Keratinocyte (primary cell): ENCODE data around the gene COL13A1. TPM values are rescaled to one million over a fixed set of nuclear protein-coding genes. Genes with fewer than 3 reads are reported as not detected.

Experiments
- DNase-seq: peaks from one replicate; pipeline ENCODE4 v3.0.0-alpha.2; 2011; ENCODE audit warnings: low read depth, missing footprints, low spot score
- FAIRE-seq: peaks from 2 replicates; lab custom pipeline; 2011; peaks lifted over from hg19 to GRCh38; lab: Jason Lieb, UNC
- H2AFZ ChIP-seq: 2 replicates; pipeline ENCODE4 v1.6.0; 2012; ENCODE audit warnings: low read length, control low read depth, inconsistent platforms; ENCODE audit not compliant: control insufficient read depth
- H3K27ac ChIP-seq: 2 replicates; pipeline ENCODE4 v1.5.1; 2011; ENCODE audit warnings: low read length; ENCODE audit not compliant: control insufficient read depth, insufficient read depth
- H3K27me3 ChIP-seq: 3 replicates; pipeline ENCODE4 v1.6.0; 2011; ENCODE audit warnings: low read length; ENCODE audit not compliant: control insufficient read depth, insufficient read depth; ENCODE audit errors: extremely low read depth
- H3K36me3 ChIP-seq, 2 experiments: 2 replicates in 1 of 2; 3 replicates in 1 of 2; pipeline ENCODE4 v1.5.1; 2011; ENCODE audit warnings: low read length in 2 of 2, mild to moderate bottlenecking in 1 of 2; ENCODE audit not compliant: control insufficient read depth in 2 of 2, insufficient read depth in 2 of 2; ENCODE audit errors: extremely low read depth in 1 of 2
- H3K4me1 ChIP-seq: 3 replicates; pipeline ENCODE4 v1.5.1; 2011; ENCODE audit warnings: low read length; ENCODE audit not compliant: control insufficient read depth, insufficient read depth; ENCODE audit errors: extremely low read depth
- H3K4me2 ChIP-seq: 3 replicates; pipeline ENCODE4 v1.6.0; 2011; ENCODE audit warnings: low read depth, low read length; ENCODE audit not compliant: control insufficient read depth, insufficient read depth; ENCODE audit errors: extremely low read depth
- H3K4me3 ChIP-seq, 3 experiments: fragments of 200-600 bp in 1 of 3; sonication (generic) in 1 of 3; 2 replicates in 2 of 3; 3 replicates in 1 of 3; pipeline ENCODE4 v1.5.1; 2011 to 2016; ENCODE audit warnings: low read length in 3 of 3, mild to moderate bottlenecking in 3 of 3, control low read depth in 2 of 3, inconsistent platforms in 1 of 3, low read depth in 1 of 3, mixed read lengths in 1 of 3, mixed run types in 1 of 3, moderate library complexity in 1 of 3; ENCODE audit not compliant: control insufficient read depth in 2 of 3, insufficient read depth in 2 of 3; ENCODE audit errors: extremely low read depth in 1 of 3
- H3K79me2 ChIP-seq: 2 replicates; pipeline ENCODE4 v1.6.0; 2012; ENCODE audit warnings: low read length; ENCODE audit not compliant: control insufficient read depth, insufficient read depth
- H3K9ac ChIP-seq: 3 replicates; pipeline ENCODE4 v1.6.0; 2011; ENCODE audit warnings: low read length; ENCODE audit not compliant: control insufficient read depth, insufficient read depth; ENCODE audit errors: extremely low read depth
- H3K9me1 ChIP-seq: 3 replicates; pipeline ENCODE4 v1.6.0; 2011; ENCODE audit warnings: low read length; ENCODE audit not compliant: control insufficient read depth, insufficient read depth; ENCODE audit errors: extremely low read depth
- H3K9me3 ChIP-seq: 2 replicates; pipeline ENCODE4 v1.5.1; 2012; ENCODE audit warnings: low read depth, low read length; ENCODE audit not compliant: control insufficient read depth
- H4K20me1 ChIP-seq: 3 replicates; pipeline ENCODE4 v1.6.0; 2011; ENCODE audit warnings: low read length; ENCODE audit not compliant: control insufficient read depth, insufficient read depth; ENCODE audit errors: extremely low read depth
- EZH2 ChIP-seq: IDR thresholded peaks from one replicate; pipeline ENCODE4 v1.6.1; 2012; ENCODE audit warnings: inconsistent platforms, mild to moderate bottlenecking, low read length, moderate library complexity
- dilution Hi-C: fragments of 300-500 bp; cut with MboI; formaldehyde crosslinking; loops from one replicate; pipeline ENCODE4 v1.7.0; 2020; ENCODE audit warnings: low sequenced_read_pairs; ENCODE audit not compliant: extremely low pct_ligation_motif_present
- polyA plus RNA-seq, 5 experiments: library from polyadenylated mRNA; depleted of rRNA in 3 of 5; stranded (reverse) in 3 of 5; stranded (forward) in 1 of 5; unstranded in 1 of 5; fragments of >200 nt; gene quantifications; 1 replicate in 1 of 5; 2 replicates in 3 of 5; 3 replicates in 1 of 5; pipeline versions ENCODE4 v1.2.1 to v1.2.3, GENCODE V29; 2011 to 2012; ENCODE audit warnings: missing spikeins in 2 of 5, low read depth in 1 of 5, low replicate concordance in 1 of 5
- TF ChIP-seq, protein P1 (sequence below), 3 experiments: IDR thresholded peaks in 1 of 3; conservative IDR thresholded peaks in 1 of 3; optimal IDR thresholded peaks in 1 of 3; 2 replicates in 2 of 3; 3 replicates in 1 of 3; pipeline versions ENCODE3 to v1.5.1; 2011; ENCODE audit warnings: low read length in 3 of 3, mild to moderate bottlenecking in 3 of 3, moderate library complexity in 2 of 3, control low read depth in 1 of 3, inconsistent platforms in 1 of 3; ENCODE audit not compliant: insufficient read depth in 2 of 3; ENCODE audit errors: extremely low read depth in 1 of 3

The COL13A1 gene
- polyA plus RNA-seq, 1 donor (not counting 4 experiments of a cell fraction or from before 2014, with no cell fraction given): 1.5 TPM

DNA sequence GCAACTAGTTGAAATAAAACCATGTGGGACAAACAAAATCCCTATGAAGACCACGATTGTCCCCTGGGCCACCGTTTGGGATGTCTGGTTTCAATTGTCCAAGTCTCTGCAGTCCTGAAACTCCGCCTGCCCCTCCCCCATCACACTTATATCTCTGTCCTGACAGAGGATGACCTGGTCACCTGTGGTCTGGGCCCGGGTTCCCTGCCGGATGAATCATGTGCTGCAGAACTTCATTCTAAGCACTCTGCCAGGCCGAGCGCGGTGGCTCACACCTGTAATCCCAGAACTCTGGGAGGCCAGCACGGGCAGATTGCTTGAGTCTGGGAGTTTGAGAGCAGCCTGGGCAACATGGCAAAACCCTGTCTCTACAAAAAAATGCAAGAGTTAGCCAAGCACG, 91.1 kb downstream of the COL13A1 start:
- TF ChIP-seq EZH2: no peak
- TF ChIP-seq, protein P1, sequence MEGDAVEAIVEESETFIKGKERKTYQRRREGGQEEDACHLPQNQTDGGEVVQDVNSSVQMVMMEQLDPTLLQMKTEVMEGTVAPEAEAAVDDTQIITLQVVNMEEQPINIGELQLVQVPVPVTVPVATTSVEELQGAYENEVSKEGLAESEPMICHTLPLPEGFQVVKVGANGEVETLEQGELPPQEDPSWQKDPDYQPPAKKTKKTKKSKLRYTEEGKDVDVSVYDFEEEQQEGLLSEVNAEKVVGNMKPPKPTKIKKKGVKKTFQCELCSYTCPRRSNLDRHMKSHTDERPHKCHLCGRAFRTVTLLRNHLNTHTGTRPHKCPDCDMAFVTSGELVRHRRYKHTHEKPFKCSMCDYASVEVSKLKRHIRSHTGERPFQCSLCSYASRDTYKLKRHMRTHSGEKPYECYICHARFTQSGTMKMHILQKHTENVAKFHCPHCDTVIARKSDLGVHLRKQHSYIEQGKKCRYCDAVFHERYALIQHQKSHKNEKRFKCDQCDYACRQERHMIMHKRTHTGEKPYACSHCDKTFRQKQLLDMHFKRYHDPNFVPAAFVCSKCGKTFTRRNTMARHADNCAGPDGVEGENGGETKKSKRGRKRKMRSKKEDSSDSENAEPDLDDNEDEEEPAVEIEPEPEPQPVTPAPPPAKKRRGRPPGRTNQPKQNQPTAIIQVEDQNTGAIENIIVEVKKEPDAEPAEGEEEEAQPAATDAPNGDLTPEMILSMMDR (optimal IDR thresholded peaks at IDR 0.05 in 1 of 3, IDR thresholded peaks at IDR 0.05 in 1 of 3, conservative IDR thresholded peaks at IDR 0.05 in 1 of 3; ENCODE audit: extremely low read depth in 1 of 3, insufficient read depth in 2 of 3, low read length in 3 of 3): no peak
- H3K9ac ChIP-seq: no peak overlapping the region
- no peak overlapping the region for H3K4me3 ChIP-seq
- H3K9me3 ChIP-seq: no peaks in the 10 kb centered on the region
- no peaks in the 10 kb centered on the region for H4K20me1 ChIP-seq
- DNase-seq: no peak
- H3K27me3 ChIP-seq: no peaks in the 10 kb centered on the region
- no peaks in the 10 kb centered on the region for H3K9me1 ChIP-seq
- no peaks in the 10 kb centered on the region for H3K79me2 ChIP-seq
- FAIRE-seq: no peak
- H3K27ac ChIP-seq: no peak overlapping the region
- no peak overlapping the region for H3K4me2 ChIP-seq
- dilution Hi-C loops: no loop called here
- no peak overlapping the region for H2AFZ ChIP-seq
- H3K36me3 ChIP-seq: no peaks in the 10 kb centered on the region
- H3K4me1 ChIP-seq: peaks cover 5% of the 10 kb centered on the region

DNA sequence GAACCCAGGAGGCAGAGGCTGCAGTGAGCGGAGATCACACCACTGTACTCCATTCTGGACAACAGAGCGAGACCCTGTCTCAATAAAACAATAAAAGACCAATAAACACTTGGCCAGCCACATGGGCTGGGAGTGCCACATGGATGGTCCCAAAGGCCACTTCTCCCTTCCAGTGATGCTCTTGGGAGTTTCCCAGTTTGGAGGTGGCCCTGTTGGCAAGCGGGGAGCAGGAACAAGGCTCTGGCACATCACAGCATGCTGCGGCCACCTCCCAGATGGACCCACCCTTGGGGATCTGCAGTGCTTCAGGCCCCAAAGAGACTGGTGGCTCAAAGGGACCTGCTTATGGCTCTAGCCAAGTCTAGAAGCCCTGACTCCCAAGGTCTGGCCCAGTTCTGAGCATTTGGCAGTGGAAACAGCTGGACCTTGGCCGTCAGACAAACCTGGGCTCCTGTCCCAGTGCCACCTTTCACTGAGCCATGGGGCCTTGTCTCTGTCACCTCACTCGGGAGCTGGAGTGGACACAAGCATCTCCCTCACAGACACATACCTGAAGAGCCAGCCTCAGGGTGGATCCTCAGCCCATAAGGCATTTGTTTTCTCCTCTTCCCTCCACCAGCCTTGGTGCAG, 91.7 kb downstream of the COL13A1 start:
- TF ChIP-seq, protein P1 (optimal IDR thresholded peaks at IDR 0.05 in 1 of 3, IDR thresholded peaks at IDR 0.05 in 1 of 3, conservative IDR thresholded peaks at IDR 0.05 in 1 of 3; ENCODE audit: extremely low read depth in 1 of 3, insufficient read depth in 2 of 3, low read length in 3 of 3): no peak
- TF ChIP-seq EZH2: no peak
- no peak overlapping the region for H3K27ac ChIP-seq
- no peaks in the 10 kb centered on the region for H3K36me3 ChIP-seq
- H3K9me1 ChIP-seq: no peaks in the 10 kb centered on the region
- no peaks in the 10 kb centered on the region for H4K20me1 ChIP-seq
- H3K4me3 ChIP-seq: no peak overlapping the region
- no peak overlapping the region for H2AFZ ChIP-seq
- peaks cover 5% of the 10 kb centered on the region for H3K4me1 ChIP-seq
- DNase-seq: no peak
- H3K27me3 ChIP-seq: no peaks in the 10 kb centered on the region
- dilution Hi-C loops: no loop called here
- no peak for FAIRE-seq
- no peak overlapping the region for H3K4me2 ChIP-seq
- H3K9ac ChIP-seq: no peak overlapping the region
- no peaks in the 10 kb centered on the region for H3K9me3 ChIP-seq
- no peaks in the 10 kb centered on the region for H3K79me2 ChIP-seq
